Sigmoid colon (tissue), 4 donors: Measurements from ENCODE around the gene GGCX.

Source experiments
- CTCF ChIP-seq, 4 experiments: fragments of 450-650 bp in 3 of 4; fragments of 200-600 bp in 1 of 4; IDR thresholded peaks; one replicate each; pipeline ENCODE4 v1.5.1; 2016 to 2019; ENCODE audit warnings: antibody characterized with exemption in 4 of 4, mild to moderate bottlenecking in 3 of 4, moderate library complexity in 2 of 4
- POLR2A ChIP-seq, 2 donors: fragments of 450-650 bp; IDR thresholded peaks; one replicate each; pipeline ENCODE4 v1.6.1; 2016; ENCODE audit warnings: antibody characterized with exemption in 2 of 2, mild to moderate bottlenecking in 2 of 2, moderate library complexity in 2 of 2
- POLR2AphosphoS5 ChIP-seq, 4 donors: sonication (generic); formaldehyde crosslinking; IDR thresholded peaks; one replicate each; pipeline ENCODE4 v1.6.1; 2017; ENCODE audit warnings: antibody characterized with exemption in 4 of 4

GRCh38 chr2:85558160-85558559, 3.1 kb downstream of the GGCX start:
- no peak for TF ChIP-seq POLR2AphosphoS5 (IDR thresholded peaks at IDR 0.05)
- TF ChIP-seq CTCF (IDR thresholded peaks at IDR 0.05) = no peak
- no peak for TF ChIP-seq POLR2A (IDR thresholded peaks at IDR 0.05)
